Hematopoietic multipotent progenitor cell treated with erythropoietin and hydrocortisone succinate and interleukin-3 and kit ligand, for 8 days (in vitro differentiated cells): ENCODE data around the gene FOXE3.

Experiments
- DNase-seq: peaks from one replicate; pipeline ENCODE4 v3.0.0-alpha.2; 2015

Gene FOXE3

DNA sequence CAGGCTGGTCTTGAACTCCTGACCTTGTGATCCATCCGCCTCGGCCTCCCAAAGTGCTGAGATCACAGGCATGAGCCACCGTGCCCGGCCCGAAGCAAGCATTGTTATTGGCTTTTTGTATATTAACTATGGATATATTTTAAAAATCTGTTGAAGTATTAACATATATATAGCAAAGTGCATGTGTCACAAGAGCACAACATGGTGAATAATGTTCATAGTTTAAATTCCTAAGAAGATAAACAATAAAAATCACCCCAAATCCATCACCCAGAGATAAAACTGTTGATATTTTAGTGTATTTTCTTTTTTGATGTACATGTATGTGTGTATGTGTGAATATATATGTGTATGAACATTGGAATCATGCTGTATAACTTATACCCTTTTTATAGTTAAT lies 9.1 kb upstream of the FOXE3 start:
- no peak for DNase-seq

DNA sequence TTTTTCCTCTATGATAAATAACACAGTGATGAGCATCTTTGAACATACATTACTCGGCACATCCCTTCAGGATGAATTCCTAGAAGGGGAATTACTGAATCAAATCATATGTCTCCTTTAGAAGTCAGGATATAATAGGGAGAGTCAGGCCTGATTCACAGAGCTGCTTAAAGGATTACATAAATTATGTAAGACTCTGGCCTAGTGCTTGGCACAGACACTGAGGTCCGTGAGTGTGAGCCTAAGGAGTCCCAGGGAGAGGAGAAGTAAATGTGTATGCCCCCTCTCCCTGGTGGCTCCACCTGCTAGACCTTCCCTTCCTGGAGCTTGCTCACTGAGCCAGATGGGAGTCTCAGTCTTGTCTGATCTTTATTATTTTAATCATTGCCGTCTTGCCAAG lies 8.6 kb upstream of the FOXE3 start:
- DNase-seq = no peak

DNA sequence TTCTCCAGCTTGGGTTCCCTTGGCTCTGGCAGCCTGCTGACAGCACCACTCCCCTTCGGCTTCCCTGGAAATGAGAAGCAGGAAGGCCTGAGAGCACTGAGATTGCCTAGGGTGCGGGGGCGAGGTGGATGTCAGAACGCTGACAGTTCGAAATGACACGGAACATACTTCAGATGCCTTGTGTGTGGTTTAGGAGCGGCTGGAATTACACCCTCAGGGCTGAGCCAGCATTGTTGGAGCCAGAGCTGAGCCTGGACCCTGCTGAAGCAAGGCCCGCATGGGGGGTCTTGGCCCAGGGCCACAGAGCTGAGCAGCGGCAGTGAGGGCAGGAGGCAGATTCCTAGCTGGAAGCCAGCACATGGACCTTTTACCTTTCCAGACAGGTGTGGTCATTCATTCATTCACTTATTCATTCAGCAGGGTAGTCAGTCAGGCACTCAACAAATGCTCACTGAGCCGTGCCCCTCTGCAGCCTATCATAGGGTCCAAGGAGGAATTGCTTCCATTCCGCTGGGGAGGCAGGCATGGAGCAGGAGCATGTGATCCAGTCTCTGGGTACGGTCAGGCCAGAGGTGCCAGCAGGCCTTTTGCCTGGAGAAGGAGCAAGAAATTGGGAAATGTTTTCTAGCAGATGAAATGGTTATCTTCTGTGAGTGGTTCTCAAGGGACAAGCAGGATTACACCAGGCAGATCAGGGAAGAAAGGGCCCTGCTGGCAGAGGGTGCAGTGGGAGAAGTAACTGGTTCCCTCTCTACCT lies 6.6 kb upstream of the FOXE3 start:
- no peak for DNase-seq

DNA sequence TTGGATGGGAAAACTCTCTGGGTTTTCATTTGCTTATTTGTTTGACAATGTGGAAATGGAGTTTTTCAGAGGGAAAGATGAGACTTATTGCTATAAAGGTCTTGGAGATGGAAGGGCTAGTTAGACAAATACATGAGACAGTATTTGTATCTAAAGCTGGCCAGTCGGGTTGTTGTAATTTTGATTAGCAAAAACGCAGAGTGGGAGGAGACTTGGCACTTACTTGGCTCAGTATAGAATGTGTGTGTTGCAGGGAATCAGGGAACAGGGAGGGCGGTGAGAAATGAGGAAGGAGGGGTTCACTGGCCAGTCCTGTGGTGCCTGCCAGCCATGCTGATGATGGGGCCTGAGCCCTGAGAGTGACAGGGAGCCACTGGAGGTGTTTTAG lies 6.0 kb upstream of the FOXE3 start:
- no peak for DNase-seq

DNA sequence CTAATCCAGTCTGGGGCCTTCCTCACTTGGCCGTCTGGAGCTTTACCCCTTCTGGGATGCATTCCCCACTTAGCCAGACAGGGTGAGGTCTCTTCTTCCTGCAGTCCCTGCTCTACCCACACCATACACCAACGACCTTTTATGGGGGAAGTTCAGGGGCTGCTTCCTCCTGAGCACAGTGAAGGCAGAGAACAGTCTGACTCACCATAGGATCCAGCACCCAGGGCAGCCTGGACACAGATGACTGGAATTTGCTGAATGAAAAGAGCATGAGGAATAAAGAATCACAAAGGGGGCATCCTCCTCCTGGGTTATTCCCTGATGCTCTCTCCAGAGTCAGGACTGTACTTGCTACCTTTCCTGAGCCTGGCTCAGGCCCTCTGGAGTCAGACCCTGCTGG lies 4.6 kb upstream of the FOXE3 start:
- no peak for DNase-seq

DNA sequence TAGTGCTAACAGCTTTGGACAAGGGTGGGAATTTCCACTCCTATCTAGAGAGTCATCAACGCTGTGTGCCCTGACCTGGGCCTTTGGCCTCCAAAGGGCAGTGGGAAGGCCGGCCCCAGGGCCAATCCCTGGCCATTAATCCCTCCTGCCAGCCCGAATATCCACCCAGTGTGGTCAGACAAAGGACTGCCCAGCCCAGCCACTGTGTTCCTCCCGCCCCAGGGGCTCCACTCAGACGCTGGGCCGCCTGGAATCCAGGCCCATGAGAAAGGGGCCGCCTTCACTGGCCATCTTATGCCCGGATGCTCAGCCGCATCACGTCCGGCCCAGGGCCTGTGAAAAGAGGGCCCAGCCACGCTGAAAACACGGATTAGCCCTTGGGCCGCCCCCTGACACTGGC lies 3.6 kb upstream of the FOXE3 start:
- no peak for DNase-seq

DNA sequence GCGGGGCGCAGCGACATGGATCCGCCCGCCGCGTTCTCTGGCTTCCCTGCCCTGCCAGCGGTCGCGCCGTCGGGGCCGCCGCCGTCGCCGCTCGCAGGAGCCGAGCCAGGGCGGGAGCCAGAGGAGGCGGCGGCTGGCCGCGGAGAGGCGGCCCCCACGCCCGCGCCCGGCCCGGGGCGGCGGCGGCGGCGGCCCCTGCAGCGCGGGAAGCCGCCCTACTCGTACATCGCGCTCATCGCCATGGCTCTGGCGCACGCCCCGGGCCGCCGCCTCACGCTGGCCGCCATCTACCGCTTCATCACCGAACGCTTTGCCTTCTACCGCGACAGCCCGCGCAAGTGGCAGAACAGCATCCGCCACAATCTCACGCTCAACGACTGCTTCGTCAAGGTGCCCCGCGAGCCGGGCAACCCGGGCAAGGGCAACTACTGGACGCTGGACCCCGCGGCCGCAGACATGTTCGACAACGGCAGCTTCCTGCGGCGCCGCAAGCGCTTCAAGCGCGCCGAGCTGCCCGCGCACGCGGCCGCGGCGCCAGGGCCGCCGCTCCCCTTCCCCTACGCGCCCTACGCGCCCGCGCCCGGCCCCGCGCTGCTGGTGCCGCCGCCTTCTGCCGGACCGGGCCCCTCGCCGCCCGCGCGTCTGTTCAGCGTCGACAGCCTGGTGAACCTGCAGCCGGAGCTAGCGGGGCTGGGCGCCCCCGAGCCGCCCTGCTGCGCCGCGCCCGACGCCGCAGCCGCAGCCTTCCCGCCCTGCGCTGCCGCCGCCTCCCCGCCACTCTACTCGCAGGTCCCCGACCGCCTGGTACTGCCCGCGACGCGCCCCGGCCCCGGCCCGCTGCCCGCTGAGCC lies 459 bp downstream of the FOXE3 start:
- no peak for DNase-seq

DNA sequence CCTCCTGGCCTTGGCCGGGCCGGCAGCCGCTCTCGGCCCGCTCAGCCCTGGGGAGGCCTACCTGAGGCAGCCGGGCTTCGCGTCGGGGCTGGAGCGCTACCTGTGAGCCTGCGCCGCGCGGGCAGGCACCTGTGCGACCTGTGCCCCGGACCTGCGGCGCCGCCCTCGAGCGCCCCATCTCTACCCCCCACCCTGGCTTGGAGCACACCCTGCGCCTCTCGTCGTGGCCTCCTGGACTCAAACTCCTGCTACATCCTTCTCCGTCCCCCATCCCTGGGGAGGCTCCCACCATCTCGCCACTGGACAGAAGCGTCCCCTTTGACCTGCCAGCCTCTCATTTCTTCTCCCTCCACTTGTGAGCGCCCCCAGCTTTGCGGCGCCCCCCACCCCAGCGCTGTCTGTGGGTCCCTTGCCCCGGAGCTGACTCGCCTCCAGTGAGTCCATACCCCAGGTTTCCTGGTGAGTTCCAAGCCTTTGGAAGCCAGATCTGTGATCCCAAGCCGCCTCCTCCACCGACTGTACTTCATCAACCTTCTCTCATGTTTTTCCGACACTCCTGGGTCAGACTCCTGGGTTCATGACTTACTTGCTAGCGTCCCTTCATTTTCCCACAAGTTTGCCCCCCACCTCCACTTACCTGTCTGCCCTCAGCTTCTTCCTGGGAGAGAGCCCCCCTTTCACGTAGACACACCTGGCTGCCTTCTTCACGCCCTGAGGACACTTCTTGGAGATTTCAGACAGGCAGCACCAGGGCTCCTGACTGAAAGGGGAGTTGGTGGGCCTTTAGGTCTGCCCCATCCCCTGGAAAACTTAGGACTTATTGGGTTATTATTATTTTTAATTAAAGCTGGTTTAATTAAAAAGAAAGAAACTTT lies 1.3 kb downstream of the FOXE3 start:
- no peak for DNase-seq

DNA sequence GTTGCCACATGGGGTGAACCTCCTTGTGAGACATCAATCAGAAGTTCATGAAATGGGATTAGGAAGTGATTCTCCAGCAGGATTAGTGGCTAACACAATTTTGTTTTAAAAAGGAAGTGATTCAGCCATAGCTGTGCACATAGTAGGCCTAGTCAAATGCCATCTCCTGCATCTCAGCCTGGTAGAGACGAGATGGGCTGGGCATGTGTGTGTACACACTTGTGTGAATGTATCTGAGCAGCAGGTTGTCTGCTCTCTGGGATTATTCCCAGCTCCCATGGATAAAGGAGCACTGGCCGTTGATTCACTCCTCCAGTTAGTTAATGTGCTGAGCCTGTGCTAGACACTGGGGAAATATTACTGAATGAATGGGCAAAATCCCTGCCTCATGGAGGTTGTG lies 2.0 kb downstream of the FOXE3 start:
- DNase-seq = no peak

DNA sequence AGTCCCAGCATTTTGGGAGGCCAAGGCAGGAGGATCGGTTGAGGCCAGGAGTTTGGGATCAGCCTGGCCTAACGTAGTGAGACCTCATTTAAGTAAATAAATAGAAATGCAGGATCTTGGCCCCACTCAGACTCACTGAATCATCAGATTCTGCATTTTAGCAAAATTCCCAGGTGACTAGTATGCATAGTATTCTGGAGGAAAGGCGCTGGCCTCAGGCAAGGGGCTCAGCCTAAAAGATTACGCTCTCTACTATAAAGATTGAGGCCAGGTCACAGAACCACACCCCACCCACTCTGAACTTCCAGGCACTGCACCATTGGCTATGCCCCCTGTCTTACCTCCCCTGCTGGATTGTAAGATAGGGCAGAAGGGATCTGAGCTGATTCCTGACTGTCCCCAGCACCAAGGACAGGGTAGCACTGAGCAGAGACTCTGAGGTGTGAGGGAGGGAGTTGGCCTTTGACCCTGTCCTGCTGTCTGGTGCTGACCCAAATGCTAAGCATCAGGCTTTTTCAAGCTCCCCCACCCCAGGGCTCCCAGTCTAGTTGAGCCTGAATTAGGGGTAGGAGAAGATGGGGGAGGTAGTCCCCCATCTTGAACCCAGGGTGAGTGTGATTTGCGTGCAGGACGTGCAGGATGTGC lies 2.7 kb downstream of the FOXE3 start:
- DNase-seq = no peak

DNA sequence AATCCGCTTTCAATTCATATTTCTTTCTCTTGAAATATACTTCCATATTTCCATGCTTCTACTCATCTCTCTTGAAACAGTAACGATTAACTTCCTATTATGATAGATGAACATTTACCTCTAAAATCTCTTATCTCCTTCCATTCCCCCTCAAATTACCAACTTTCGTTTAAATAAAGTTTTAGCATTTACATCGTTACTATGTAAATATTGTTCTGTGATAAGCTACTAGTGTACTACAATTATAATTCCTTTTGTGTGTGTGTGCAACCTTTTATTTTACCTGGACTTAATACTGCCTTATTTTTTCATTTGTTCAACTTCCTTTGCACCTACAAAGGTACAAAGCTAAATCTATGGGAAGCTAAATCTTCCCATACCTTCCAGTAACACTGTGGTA lies 4.5 kb downstream of the FOXE3 start:
- DNase-seq = no peak

DNA sequence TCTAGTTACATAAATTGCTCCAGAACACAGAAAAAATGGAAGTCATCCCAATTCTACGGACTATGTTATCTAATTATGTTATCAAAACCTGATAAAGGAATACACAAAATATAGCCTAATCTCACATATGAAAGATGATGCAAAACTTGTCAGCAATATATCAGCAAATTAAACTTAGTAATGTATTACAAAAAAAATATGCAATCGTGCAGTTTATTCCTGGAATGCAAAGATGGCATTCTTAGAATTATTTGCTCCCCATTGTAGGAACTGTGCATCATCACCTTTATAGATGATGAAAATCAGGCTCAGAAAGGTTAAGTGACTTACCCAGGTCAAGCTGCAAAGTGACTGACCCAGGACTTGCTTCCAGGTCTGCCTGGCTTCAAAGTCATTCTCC lies 7.8 kb downstream of the FOXE3 start:
- DNase-seq = no peak

DNA sequence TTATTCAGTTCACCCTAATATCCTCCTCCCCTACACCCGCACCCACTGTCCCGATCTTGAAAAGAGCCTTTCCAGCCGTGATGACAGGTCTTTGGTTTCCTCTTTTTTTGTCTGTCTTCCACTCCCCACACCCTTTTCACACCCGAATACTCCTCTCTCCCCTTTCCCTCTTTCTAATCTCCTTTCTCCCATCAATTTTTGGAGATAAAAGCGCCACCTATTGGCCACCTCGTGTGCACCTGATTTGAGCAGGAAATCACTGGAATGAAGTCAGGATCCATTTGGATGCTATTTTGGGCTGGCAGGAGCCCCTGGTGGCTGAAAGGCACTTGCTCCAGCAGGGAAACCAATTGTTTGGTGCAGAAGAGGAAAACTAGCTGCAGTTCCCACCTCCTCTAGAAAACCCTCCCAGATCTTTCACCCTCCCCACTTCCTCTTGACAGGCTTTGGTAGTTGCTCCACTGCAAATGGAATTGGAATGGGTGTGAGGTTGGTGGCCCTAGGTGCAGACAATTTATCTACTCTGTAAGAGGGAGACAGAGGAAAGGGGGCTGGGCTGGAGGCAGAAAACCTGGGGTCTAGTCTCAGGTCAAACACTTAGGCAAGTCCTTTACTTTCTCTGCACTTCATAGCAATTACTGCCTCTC lies 8.4 kb downstream of the FOXE3 start:
- DNase-seq = peak; percentile 43

DNA sequence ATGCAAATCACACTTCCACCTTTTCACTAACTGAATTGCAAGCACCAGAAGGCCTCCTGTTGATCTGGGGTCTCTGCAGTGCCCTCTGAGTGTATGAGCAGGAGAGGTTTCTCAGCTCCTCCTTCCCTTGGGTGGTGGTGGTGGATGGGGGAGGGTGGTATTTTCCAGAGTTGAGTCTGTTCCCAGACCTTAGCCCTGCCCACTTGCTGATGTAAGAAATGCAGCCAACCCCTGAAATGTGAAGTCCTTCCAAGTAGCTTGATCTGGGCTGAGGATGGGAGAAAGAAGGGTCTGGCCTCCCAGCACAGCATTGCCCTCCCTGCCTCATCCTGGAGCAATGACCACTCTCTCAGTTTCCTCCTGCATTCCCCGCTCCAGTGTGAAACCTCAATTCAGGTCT lies 15.4 kb downstream of the FOXE3 start:
- no peak for DNase-seq

DNA sequence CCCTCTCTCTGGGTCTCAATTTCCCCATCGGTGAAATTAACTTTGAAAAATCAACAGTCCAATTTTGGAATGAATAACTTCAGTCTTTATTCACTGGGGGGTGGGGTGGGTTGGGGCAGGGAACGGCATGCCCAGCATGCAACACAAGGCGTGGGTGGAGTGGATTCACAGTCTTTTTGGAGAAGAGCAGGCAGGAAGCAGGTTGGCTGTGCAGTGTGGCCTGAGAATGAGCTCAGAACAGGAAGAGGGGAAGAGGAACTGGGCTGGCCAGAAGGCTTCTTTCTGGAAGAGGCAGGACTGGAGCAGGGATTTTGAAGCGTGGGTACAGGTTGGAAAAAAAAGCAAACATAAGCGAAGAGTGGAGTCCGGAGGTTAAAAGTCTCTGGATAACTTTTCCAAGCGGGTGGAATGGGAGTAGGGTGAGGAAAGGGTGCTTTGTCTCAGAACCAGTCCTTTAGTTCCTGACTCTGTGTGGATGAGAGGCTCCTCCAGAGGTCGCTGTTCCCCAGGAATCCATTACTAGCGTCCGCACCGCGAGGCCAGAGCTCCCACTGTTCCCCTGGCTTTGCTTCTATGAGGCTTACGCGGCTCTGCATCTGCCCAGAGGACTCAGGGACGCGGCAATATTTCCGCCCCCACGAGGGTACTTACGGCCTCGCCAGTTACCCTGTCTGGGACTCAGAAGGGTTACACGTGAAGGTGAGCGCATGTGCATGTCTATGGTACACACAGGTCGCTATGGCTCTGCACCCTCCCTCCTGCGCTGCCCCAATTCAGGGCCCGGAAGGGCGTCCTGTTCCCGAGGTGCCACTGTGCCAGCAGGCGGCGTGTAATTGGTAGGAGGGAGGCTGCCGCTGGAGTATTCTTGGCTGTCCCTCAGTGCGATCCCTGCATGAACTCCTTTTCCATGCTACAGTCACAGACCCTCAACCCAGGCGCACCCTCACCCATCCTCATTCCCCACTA lies 16.3 kb downstream of the FOXE3 start:
- DNase-seq = peak; percentile 83

DNA sequence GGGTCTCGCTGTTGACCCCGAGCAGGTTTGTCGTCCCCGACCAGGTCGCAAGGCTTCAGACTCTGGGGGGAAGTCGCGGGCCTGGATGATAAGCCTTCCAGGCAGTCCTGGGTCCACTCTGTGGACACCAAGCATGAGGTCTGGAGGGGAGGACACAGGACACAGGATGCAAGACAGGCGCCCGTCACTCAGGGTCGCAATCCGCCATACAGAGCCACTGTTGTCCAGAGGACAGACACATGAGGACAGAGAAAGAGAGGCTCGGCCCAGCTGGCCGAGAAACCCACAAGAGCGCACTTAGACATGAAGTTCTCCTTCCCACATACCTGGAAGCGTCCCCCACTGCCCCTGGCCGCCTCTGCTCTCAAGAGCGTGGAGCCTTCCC lies 16.9 kb downstream of the FOXE3 start:
- DNase-seq = no peak

DNA sequence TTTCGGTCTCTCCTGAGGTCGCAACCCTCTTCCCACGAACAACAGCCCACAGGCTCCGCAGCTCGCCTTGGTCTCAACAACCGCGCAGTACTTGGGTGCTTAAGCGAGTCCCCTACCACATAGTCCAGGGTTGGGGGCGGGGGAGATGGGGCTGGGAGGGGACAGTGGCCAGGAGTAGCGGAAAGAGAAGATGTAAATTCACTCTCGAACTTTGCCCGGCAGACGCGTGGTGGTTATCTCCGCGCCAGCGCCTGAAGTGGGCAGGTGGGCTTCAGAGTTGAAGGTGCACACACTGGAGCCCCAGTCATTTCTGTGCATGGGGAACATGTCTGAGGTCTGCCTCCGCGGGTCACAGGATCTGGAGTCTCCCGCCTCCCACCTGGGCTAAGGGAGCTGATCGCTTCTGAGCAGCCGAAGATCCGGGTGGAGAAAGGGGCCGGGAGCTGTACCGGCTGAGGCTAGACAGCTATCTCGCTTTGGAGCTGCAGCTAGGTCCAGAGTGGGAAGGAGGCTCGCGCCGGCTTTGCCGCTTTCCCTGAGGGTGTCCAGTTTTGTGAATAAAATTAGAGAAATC lies 17.5 kb downstream of the FOXE3 start:
- no peak for DNase-seq

DNA sequence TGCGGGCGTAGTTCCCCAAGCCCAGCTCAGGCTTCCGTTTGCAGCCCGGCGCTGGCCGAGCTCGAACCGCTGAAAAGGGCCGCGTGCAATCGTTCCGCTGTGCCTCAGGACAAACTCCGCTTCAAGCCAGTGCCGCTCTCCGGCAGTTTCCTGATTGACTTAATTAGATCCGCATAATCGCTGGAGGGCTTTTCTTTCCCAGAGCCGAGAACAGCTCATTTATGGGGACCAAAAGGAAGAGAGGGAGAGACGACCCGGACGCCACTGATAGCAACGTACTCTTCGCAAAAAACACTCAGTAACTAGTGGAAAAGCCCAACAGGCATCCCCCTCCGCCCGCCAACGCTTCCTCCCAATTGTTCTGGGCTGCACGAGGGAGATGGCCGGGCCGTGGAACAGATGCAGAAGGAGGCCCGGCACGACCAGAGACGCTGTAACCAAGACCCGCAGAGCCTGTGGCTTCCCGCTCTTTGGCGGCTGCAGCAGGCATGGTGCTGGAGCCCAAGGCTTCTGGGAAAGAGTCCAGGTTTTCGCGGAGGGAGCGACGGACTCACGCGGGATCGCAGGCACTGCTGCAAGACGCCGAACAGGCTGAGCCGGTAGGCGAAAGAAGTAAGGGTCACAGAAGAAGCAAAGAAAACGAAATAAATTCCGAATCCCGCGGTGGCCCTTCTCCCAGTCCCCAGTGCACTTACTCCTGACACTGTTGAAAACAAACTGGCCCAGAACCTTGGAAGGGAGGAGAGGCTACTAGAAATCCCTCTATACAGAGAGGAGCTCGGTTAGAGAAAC lies 18.2 kb downstream of the FOXE3 start:
- DNase-seq = peak; percentile 8

DNA sequence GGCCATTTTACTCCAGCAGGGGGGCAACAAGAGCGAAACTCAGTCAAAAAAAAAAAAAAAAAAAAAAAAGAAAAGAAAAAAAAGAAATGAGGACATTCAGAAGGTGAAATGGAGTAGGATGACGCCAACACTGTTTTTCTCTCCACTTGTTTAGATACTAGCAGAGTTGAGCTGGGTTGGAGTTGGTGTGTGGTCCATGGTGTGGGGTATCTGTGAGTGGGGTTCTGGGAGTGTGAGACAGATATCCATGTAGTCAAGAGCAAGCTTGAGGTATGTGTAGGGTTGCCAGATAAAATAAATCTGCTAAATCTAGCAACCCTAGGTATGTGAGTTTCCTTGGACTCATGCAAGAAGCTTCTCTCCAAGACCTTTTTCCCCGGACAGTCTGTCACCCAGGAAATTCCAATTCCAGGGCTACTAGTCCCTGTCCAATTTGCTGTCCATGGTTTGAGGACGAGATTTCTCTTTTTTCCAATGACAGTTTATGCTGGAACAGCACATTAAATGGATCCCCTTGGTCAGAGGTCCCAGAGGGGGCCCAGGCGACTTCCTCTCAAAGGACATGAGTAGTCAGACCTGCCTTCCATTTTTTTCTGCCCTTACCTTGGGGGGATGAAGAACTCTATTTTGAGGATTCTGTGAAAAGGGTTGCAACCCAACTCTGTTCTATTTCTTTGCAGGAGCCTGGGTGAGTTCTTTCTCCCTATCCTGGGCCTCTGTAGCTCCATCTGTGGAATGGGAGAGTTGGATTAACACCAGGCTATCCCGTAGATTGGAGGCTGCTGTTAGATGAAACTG lies 19.6 kb downstream of the FOXE3 start:
- no peak for DNase-seq
